ENCODE results near the gene LYRM9. TPM values are rescaled to one million over a fixed set of nuclear protein-coding genes. Genes with fewer than 3 reads are reported as not detected.
"Not testable (repeated sequence)": the region's sequence is repeated elsewhere in the genome, so short reads cannot be mapped to it uniquely, and the experiment has no call there.

Gene LYRM9
- total RNA-seq, 4 donors from 2014 or later: 12.3 to 35.4 (median 15.2) TPM

GRCh38 chr17:27846042-27846655, 47.0 kb downstream of the LYRM9 start:
- H3K4me3 ChIP-seq: no peak overlapping the region
- no peaks in the 10 kb centered on the region for H3K9me3 ChIP-seq
- TF ChIP-seq, protein P1, sequence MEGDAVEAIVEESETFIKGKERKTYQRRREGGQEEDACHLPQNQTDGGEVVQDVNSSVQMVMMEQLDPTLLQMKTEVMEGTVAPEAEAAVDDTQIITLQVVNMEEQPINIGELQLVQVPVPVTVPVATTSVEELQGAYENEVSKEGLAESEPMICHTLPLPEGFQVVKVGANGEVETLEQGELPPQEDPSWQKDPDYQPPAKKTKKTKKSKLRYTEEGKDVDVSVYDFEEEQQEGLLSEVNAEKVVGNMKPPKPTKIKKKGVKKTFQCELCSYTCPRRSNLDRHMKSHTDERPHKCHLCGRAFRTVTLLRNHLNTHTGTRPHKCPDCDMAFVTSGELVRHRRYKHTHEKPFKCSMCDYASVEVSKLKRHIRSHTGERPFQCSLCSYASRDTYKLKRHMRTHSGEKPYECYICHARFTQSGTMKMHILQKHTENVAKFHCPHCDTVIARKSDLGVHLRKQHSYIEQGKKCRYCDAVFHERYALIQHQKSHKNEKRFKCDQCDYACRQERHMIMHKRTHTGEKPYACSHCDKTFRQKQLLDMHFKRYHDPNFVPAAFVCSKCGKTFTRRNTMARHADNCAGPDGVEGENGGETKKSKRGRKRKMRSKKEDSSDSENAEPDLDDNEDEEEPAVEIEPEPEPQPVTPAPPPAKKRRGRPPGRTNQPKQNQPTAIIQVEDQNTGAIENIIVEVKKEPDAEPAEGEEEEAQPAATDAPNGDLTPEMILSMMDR (IDR thresholded peaks at IDR 0.05): no peak
- TF ChIP-seq EP300 (IDR thresholded peaks at IDR 0.05) (no peak), POLR2AphosphoS5 (IDR thresholded peaks at IDR 0.05) (no peak), POLR2A (IDR thresholded peaks at IDR 0.05) (no peak)
- H3K36me3 ChIP-seq: no peaks in the 10 kb centered on the region
- H3K27ac ChIP-seq: no peak overlapping the region
- no peak for DNase-seq (ENCODE audit: low spot score in 2 of 2)
- no peaks in the 10 kb centered on the region for H3K27me3 ChIP-seq
- 88% methylated on average over 23 of the region's 23 CpGs for WGBS
- H3K4me1 ChIP-seq: no peaks in the 10 kb centered on the region

DNA sequence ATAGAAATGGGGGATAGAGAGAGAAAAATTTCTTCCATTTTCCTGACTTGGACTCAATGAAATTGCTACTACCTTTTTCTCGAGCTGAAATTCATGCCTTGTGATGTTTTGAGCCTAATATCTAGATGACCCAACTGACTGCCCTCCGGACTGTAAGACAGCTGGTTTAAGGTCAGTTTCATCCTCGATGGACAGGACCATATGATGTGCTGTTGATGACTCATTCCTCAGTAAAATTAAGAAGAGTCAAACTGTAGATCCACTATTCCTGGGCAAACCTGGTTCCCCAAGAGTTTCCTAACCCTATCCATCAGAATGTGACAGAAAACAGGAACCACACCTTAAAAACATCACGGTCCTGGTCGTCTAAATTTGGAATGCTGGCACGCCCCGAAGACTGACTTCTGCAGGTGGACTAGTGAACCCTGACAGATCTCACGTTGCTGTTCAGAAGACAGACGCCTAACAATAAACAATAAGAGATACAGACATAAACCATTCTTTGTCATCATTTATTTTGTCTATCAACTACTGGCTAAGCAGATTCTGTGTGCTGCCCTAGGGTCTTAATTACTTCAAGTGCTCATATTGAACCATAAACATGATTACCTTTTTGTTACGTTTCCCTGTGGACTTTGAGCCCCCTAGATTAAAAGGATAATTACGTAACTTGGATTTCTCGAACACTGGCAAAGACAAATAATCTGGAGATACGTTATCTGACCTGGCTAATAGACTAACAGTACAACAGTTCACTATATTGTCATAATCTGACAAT, 47.7 kb downstream of the LYRM9 start:
- no peaks in the 10 kb centered on the region for H3K36me3 ChIP-seq
- DNase-seq (ENCODE audit: low spot score in 2 of 2): no peak
- WGBS: 52% methylated on average over 13 of the region's 13 CpGs

GRCh38 chr17:27840688-27841087, 52.5 kb downstream of the LYRM9 start:
- Histone ChIP-seq H3K27ac (no peak overlapping the region), H3K36me3 (no peaks in the 10 kb centered on the region), H3K4me1 (no peaks in the 10 kb centered on the region), H3K4me3 (no peak overlapping the region), H3K27me3 (no peaks in the 10 kb centered on the region), H3K9me3 (no peaks in the 10 kb centered on the region)
- 81% methylated on average over 1 of the region's 1 CpG for WGBS
- no peak for DNase-seq (ENCODE audit: low spot score in 2 of 2)
- TF ChIP-seq POLR2AphosphoS5 (IDR thresholded peaks at IDR 0.05) (no peak), EP300 (IDR thresholded peaks at IDR 0.05) (no peak), POLR2A (IDR thresholded peaks at IDR 0.05) (no peak)
- TF ChIP-seq, protein P1 (IDR thresholded peaks at IDR 0.05): no peak

More for the DNA sequence above, 47.7 kb downstream of the LYRM9 start:
- H3K27ac ChIP-seq: no peak overlapping the region
- H3K27me3 ChIP-seq: no peaks in the 10 kb centered on the region
- no peaks in the 10 kb centered on the region for H3K4me1 ChIP-seq
- H3K9me3 ChIP-seq: no peaks in the 10 kb centered on the region
- no peak for TF ChIP-seq EP300 (IDR thresholded peaks at IDR 0.05)
- TF ChIP-seq, protein P1 (IDR thresholded peaks at IDR 0.05): no peak
- TF ChIP-seq POLR2A (IDR thresholded peaks at IDR 0.05): no peak
- TF ChIP-seq POLR2AphosphoS5 (IDR thresholded peaks at IDR 0.05): no peak
- no peak overlapping the region for H3K4me3 ChIP-seq

DNA sequence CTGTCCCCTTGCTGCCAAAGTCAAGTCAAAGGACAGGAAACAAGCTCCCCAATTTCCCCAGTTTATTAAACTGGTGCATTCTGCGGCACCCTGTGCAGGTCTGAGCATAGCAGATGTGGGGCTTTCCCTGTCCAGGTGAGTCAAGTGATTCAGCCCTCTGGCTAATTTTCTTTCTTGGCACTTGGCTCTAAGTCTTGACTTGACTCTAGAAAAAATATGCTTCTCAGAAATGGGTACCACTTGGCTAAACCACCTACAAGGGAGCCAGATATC, 52.8 kb downstream of the LYRM9 start:
- H3K27ac ChIP-seq; H3K27me3 ChIP-seq; DNase-seq (ENCODE audit: low spot score in 2 of 2); H3K4me1 ChIP-seq; H3K4me3 ChIP-seq; H3K9me3 ChIP-seq; H3K36me3 ChIP-seq: not testable (repeated sequence)
- WGBS: no CpG with 5 or more reads among the region's 1 CpG

DNA sequence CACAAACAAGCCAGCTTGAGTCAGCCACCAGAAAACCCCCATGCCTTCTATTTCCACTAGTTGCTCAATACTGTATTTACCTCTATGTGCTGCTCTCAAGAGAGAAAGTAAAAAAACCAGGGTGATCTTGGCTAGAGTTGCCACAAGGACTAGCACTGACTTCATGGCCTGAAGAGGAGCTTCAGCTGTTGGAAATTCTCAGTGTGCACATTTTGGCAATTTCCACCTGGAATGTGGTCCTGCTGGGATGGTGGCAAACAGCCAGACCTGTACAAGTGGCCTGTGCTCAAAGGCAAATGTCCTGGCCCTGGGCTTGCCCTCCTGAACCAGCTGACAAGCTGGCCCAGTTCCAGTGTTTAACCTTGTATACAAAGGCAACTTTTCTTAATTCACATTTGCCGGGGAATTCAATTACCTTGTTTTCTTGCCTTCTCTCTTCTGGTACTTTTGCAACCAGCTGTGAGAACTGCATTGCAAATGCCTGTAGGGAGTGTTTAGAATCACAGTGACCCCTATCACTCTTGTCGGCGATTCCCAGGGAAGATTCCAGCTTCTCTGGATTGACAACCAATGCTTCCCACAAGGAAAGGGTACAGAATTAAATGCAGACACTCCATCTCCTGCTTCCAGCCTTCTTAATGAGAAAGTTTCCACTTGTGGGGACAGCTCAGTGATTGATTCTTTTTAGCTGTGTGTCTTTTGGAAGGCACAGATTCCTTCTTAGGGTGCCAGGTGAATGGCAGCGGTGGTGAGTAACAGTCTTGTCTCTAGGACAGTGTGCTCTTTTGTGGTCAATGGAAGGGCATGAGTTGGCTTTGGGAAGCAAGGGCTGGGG, 53.4 kb downstream of the LYRM9 start:
- H3K4me1 ChIP-seq; H3K9me3 ChIP-seq; H3K4me3 ChIP-seq; H3K36me3 ChIP-seq; H3K27me3 ChIP-seq; H3K27ac ChIP-seq; DNase-seq (ENCODE audit: low spot score in 2 of 2): not testable (repeated sequence)
- WGBS: 47% methylated on average over 1 of the region's 4 CpGs

DNA sequence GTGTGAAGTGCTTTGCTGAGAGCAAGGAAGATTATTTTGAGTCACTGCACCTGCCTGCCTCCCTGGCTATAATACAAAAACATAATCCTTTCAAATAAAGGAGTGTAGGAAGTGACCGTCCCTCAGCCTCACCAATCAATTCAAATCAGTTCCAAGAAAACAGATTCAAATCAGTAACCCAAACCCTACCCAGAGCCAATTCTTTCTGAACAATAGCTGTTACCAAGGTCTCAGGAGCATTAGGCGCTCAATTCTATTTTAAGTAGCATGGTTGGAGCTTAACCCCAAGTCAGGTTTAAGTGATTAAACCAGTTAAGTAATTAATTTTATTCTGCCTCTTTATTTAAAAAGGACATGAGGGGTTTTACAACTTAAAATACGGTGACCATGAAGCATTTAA, 54.6 kb downstream of the LYRM9 start:
- not testable (repeated sequence) for H3K4me3 ChIP-seq; H3K4me1 ChIP-seq; H3K36me3 ChIP-seq; DNase-seq (ENCODE audit: low spot score in 2 of 2); H3K27me3 ChIP-seq; H3K27ac ChIP-seq; H3K9me3 ChIP-seq
- WGBS: 100% methylated on average over 1 of the region's 3 CpGs

DNA sequence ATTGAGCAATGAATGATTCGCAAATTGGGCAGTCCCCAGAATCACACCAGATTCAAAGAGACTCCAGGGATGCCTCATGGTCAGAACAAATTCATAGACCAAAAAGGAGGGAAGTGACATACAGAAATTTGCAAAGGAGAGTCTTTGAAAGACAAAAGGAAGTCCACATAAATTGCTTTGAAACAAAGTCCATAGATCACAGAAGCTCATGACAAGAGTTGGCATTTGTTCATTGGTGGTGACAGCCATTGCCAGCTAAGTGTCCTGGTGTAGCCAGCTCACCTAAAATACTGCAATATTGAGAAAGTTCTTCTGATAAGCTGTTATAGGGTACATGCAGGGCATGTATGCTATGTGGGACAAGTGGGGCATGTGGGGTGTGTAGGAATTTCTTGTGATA, 55.4 kb downstream of the LYRM9 start:
- H3K4me3 ChIP-seq; H3K36me3 ChIP-seq; H3K27ac ChIP-seq; DNase-seq (ENCODE audit: low spot score in 2 of 2); H3K27me3 ChIP-seq; H3K9me3 ChIP-seq; H3K4me1 ChIP-seq: not testable (repeated sequence)
- 100% methylated on average over 1 of the region's 1 CpG for WGBS
